K562 treated with DMSO at 1 percent for 12 hours (cell line): Measurements from ENCODE around the gene C1QA. TPM values are rescaled to one million over a fixed set of nuclear protein-coding genes. Genes with fewer than 3 reads are reported as not detected.

Experiments used
- total RNA-seq: library from RNA; unstranded; fragments of 300-600 nt; gene quantifications from 2 replicates; pipeline ENCODE4 v1.2.3, GENCODE V29; 2022; ENCODE audit not compliant: insufficient read depth

Gene C1QA
- not detected in 2 replicates for total RNA-seq

DNA sequence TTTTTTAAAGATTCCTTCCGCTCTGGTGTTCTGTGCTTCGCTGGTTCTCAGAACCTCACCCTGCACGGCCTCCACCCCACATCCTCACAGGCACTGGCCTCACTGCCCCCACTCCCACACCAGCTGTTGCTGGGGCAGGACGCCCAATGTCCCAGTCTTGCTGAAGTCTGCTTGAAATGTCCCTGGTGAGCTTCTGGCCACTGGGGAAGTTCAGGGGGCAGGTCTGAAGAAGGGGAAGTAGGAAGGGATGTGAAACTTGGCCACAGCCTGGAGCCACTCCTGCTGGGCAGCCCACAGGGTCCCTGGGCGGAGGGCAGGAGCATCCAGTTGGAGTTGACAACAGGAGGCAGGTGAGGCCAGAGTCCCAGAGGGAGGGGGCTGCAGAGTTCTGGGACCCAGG lies at the start of gene C1QA:
Gene C1QA, plus strand, starts transcription at position 276 of the 400 bp plus-strand sequence. CDS start 989 bp downstream, outside the sequence.

DNA sequence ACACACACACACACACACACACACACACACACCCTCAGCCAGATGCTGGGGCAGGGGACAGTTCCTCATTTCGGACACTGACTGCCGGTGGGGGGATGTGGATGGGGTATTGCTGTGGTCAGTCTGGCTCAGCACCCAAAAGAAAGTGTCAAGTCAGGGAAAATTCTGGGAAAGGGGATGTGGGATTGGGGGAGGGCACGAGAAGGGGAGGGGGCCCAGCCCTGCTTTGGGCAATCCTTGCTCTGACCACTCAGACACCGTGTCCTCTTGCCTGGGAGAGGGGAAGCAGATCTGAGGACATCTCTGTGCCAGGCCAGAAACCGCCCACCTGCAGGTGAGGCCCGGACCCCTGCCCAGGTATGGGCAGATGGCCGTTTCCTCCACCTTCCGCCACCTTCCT lies 7.0 kb downstream of the C1QA start, which contains the start of gene C1QC:
Gene C1QC, plus strand, starts transcription at position 253 of the 400 bp plus-strand sequence. CDS start 391 bp downstream, outside the sequence.

GRCh38 chr1:22652881-22653316 lies 16.5 kb downstream of the C1QA start, which contains the start of gene C1QB:
TSS of gene C1QB (plus strand) at chr1:22653236. CDS start at chr1:22659463, 6,227 bp downstream.

Other genes starting within 250 kb of the C1QA start
- 4.8 and 20.7 TPM in 2 replicates for gene ZBTB40, start 184.8 kb upstream of the C1QA start, total RNA-seq
- gene EPHA8, start 73.1 kb upstream of the C1QA start, total RNA-seq: not detected in 2 replicates
- gene C1QC, start 7.0 kb downstream of the C1QA start, total RNA-seq: not detected in 2 replicates
- gene C1QB, start 16.6 kb downstream of the C1QA start, total RNA-seq: not detected in 2 replicates
- 0.73 and 1.2 TPM in 2 replicates for gene EPHB2, start 74.2 kb downstream of the C1QA start, total RNA-seq